Spleen (tissue), 7 donors: ENCODE data around the gene CLBA1.

Experiments
- CTCF ChIP-seq, 11 experiments: fragments of 200-600 bp in 7 of 11; fragments of 450-650 bp in 4 of 11; sonication (generic) in 4 of 11; IDR thresholded peaks in 8 of 11; conservative IDR thresholded peaks in 3 of 11; 1 replicate in 7 of 11; 2 replicates in 4 of 11; pipeline versions ENCODE4 v1.4.0 to v1.8.0; 2016 to 2021; ENCODE audit warnings: antibody characterized with exemption in 11 of 11, inconsistent platforms in 4 of 11, mild to moderate bottlenecking in 1 of 11
- POLR2A ChIP-seq, 3 donors: fragments of 450-650 bp; IDR thresholded peaks; one replicate each; pipeline ENCODE4 v1.5.1; 2017; ENCODE audit warnings: antibody characterized with exemption in 3 of 3, mild to moderate bottlenecking in 1 of 3
- POLR2AphosphoS5 ChIP-seq, 3 donors: sonication (generic); formaldehyde crosslinking; IDR thresholded peaks; one replicate each; pipeline ENCODE4 v1.5.1; 2017; ENCODE audit warnings: antibody characterized with exemption in 3 of 3
- donor health status: DM: no; HTN: no; CAD: no; lungs with moderate emphysema.
- donor health status: DM: no; HTN: no; CAD: no.
- donor health status: DM: no; HTN: no; CAD: no.

GRCh38 chr14:105026802-105027563 lies 41.4 kb downstream of the CLBA1 start:
- no peak for TF ChIP-seq CTCF (IDR thresholded peaks at IDR 0.05 in 8 of 11, conservative IDR thresholded peaks at IDR 0.05 in 3 of 11)
- TF ChIP-seq POLR2A (IDR thresholded peaks at IDR 0.05), result no peak
- TF ChIP-seq POLR2AphosphoS5 (IDR thresholded peaks at IDR 0.05), result no peak
